Stimulated activated naive CD8-positive, alpha-beta T cell treated with anti-CD3 and anti-CD28 coated beads, Interleukin-15, Interleukin-2, amounts not matched to agents 100 U/mL and 50 U/mL, for 24 hours (primary cell): ENCODE data around the gene BAIAP2.

Experiments used
- ATAC-seq: fragments of 150-1000 bp; cut with Tn5 transposase; one replicate; pipeline ENCODE4 v1.10.0; 2021
- DNase-seq: peaks from one replicate; pipeline ENCODE4 v3.0.0; 2021

BAIAP2 gene

DNA sequence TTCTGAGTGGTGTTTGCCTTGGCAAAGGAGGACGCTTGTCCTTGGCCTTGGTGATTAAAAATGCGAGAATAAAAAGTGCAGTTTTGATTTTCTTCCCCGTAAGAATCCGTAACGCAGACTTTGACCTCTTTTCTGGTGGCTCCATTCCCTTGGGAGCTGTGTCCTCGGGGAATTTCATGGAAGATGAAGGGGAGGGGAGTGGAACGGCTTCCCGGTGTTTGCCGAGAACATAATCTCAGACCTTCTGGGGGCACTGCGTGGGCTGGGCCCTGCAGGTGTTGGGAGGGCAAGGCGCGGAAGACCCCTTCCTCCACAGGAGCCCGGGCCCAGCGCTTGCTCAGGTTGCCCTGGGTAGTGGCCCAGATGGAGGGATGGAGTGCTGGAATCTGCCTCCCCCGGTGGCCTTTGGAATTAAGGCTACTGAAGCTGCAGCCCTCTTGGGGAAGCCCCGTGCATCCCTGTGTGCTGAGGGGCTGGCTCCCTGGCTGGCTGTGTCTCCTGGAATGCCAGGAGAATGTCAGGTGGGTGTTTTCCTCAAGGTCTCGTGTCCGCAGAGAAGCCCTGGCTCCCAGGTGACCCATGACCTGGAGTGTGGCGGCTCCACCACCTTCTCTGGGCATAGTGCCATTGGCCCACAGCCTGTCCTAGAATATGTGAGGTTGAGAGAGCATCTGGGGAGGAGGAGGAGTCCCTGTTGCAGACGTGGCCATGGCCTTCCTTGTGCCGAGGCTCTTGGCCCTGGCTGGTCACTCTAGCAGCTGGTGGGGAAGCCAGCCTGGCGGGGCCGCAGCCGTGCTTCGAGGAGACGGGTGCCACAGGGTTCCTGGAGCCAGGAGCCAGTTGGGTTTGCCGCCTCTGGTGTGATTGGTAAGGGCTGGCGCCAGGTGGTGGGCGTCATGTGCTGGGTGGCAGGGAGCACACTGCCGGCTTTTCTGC lies 3.1 kb downstream of the BAIAP2 start:
- DNase-seq (no peak), ATAC-seq (no peak)

DNA sequence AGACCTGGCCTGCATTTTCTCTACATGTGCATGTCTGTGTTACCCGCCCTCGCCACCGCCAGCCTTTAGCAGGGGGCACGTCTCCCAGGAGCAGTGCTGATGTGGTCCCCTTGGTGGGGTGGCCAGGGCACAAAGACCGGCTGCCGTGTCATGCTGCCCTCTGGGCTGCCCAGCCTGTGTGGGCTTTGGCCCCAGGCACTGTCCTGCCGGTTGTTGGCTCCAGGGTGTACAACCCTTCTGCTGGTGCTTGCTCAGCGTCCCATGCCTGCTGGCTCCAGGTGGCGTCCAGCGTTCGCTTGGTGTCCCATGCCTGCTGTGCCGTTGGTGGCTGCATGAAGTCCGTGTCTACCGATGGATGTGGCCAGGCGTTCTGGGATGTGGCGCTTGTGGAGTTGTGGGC lies 4.1 kb downstream of the BAIAP2 start:
- ATAC-seq, result no peak
- no peak for DNase-seq

DNA sequence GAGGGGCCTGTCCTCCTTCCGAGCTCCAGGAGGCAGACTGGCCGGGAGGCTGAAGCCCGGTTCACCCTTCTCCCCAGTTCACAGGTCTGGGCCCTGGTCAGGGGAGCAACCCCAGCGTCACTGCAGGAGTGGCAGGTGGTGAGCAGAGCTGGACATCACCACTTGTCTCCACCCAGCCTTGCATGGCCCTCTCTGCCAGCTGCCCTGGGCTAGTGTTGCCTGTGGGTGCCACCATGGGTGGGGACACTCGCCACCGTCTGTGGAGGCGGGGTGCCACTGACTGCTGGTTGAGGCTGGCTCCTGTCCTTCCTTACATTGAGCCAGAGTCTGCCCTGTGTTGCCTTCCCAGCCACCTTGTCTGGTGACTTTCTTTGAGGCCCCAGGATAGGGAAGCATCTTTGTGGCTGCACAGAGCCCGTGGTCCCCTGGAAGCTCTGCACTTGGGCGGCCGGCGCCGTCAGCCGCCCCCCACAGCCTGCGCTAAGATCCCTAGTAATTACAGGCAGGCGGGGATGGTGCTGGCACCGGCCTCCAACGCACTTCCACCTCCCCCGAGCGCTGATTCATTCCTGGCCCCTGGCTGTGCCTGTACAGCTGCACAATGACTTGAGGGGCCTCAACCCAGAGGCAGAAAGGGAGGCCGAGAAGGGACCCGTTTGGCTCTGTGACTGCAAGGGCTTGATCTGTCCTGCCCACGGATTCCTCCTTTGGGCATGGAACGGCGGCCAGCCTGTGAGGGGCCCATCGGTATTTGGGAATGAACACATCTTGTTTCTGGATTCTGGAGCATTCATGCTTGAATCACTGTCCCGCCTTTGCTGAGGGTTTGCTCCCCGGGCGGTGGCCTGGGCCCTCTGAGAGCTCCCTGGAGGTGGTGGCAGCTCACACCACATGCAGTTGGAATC lies 5.2 kb downstream of the BAIAP2 start:
- ATAC-seq (no peak), DNase-seq (no peak)

DNA sequence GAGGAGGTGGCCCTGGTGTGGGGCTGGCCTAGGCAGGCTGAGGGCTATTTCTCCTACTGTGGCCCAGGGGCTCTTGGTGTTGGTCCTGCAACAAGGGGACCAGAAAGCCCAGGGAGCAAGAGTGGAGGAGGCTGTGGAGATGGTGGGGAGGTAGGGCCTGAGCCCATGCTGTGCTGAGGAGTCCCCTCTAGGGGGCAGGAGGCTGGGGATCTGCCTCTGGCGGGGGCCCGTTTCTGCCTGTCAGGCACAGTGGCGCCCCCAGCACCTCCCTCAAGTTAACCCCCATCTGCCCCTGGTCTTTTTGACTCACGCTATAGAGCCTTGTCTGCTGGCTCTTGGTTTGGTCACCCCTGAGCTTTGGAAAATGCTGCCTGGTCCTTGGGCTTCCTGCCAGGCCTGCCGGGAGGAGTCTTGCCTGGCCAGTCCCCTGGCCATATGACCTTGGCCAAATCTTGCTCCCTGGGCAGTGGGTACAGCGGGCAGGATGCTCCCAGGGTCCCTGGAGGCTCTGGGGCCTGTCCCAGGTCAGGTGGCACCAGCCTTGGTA lies 5.9 kb downstream of the BAIAP2 start:
- DNase-seq (peak; percentile 42), ATAC-seq (peak; percentile 64)

DNA sequence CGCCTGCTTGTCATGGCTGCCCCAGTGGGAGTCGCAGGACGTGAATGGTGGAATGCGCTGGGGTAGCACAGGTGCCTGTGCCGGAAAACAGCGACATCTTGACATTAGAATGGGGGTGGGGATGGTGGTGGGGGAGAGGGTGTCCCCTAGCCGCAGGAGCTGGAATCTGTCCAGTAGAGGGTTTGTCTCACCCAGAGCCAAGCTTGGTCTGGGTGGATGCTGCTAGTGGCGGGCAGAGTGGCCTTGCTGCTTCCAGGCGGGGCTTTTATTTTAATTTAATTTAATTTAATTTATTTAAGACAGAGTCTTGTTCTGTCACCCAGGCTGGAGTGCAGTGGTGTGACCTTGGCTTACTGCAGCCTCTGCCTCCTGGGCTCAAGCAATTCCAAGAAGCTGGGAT lies 7.7 kb downstream of the BAIAP2 start:
- no peak for DNase-seq
- no peak for ATAC-seq

DNA sequence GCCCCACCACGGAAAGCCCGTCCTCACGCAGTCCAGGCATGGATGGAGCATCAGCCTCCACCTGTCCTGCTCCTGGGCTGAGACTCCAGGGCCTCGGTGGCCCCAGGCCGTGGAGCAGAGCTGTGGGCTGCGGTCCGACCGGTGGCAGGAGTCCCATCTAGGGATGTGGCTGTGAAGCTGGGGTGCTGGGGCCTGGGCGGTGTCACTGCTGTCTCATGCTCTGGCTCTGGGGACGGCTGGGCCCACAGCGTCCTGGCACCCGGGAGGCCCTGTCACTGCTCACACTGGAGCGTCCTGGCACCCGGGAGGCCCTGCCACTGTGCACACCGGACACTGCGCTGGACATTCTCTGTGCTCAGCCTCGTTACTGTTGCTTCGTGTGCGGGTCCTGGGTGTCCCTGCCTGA lies 8.4 kb downstream of the BAIAP2 start:
- ATAC-seq, result no peak
- no peak for DNase-seq

DNA sequence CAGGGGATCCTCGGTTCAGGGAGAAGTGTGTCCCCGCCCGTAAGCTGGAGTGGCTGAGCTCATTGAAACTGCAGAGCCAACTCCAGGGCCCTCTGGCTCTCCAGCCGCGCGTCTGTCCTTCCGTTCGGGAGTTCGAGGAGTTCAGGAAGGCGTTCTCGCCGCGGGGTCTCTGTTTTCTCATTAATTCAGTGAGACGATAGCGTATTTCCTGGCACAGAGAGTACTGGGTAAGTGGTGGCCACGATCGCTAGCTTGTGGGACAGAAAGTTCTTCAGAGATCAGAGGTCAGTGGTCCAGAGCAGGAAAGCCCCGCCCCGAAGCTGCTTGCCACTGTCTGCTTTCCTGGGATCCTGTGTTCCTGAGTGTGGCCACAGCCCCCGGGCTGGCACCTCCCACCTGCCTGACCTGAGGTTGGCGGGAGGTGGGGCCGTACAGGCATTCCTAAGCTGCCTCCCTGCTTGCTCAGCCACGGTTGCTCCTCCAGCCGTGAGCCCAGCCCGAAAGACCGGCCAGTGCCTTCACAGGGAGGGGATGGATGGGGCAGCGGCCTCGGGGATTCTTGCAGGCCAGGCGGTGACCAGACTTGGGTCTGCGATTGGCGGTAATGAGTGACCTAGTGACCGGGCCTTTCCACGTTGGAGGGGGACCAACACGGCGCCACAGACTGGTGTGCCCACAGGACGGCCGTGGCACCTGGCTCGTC lies 8.9 kb downstream of the BAIAP2 start:
- DNase-seq (no peak), ATAC-seq (no peak)

DNA sequence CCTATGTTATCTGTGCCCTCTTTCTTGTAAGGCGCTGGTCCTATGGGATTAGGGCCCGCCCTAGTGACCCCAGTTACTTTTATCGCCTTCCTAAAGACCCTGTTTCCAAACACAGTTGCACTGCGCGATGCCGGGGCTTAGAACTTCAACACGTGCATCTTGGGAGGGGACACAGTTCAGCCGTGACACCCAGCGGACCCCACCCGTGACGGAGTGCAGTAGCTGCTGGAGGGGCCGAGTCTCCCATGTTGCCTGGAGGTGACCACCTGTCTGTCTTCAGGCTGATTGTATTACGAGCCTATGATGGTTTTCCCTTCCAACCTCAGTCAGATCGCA lies 9.4 kb downstream of the BAIAP2 start:
- ATAC-seq (no peak), DNase-seq (no peak)

DNA sequence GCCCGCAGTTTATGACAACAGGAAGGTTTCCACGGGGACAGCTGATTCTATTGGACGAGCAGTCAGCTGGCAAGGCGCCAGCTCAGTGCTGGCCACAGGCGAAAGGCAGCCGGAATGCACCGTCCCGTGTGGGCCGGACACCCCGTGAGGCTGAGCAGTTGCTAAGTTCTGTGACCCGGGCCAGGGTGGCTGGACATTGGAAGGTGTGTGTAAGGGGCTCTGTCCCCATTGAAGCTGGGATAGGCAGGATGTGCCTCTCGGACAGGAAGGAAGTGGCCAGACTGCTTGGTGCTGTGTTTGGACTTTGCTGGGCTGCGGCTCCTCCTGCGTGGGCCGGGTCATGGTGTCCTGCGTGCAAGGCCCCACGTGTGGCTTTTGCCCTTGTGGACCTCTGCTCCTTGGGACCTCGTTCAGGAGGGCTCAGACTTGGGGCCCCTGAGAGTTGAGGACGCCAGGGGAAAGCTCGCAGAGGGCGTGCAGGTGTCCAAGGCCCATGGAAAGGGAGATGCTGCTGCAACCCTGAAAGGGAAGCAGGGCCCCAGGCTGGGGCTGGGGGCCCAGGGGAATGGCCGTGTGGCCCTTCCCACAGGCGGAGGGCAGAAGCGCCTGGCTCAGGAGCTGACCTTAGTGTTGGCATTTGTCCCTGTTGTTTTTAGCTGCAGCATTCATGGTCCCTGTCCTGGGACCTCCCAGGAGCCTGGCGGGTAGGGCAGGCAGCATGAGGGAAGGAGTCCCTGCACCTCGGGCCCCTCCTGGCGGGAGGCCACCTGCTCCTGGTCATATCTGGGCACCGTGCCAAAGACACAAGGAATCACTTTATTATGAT lies 10.0 kb downstream of the BAIAP2 start:
- ATAC-seq (no peak), DNase-seq (no peak)

DNA sequence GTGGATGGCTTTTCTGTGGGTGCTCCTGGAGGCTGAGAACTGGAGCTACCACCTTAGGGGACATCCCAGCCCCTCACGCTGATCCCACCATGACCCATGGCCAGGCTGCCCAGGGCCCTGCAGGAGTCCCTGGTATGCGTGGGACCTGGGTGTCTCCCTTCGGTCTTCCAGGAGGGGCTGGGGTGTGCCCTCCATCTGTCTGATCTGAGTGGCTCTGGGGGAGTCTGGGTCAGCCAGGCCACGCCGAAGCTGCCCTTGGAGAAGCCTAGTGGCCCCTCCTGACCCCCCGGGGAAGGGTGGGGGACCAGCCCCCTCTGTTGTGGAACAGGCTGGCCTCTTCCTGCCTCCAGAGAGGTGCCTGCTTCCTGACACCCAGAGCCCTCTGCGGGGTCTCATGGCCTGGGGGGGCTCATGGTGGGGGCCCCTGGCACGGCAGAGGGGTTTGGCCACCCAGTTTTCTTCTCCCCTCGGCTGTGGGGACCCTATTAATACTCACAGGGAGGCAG lies 10.7 kb downstream of the BAIAP2 start:
- no peak for ATAC-seq
- DNase-seq, result no peak

DNA sequence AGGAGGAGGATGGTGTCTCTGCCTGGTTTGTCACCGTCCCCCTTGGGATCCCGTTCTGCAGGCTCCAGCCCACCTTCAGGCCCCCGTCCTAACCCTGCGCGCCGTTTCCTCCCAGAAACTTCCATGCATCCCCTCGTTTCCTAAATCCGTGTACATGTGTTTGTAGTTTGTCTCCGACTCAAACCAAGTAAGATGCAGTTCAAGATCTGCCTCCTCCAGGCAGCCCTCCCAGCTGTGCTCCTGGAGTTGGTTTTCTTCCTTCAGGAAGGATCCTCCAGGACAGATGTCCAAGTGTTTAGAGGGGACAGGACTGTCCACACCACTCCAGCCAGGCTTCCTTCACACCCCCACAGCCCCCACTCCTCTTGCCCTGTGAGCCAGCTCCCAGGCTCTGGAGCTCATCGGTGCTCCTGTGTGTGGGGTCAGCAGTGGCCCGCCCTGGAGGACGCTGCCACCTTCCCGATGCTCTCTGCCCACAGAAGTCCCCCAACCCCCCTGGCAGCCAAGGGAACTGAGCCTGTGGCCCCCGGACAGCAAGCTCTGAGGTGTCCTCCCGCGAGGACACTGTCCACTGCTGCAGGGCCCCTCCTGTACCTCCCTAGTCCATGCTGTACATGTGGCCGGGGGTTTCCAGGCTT lies 11.3 kb downstream of the BAIAP2 start:
- DNase-seq (no peak), ATAC-seq (no peak)

DNA sequence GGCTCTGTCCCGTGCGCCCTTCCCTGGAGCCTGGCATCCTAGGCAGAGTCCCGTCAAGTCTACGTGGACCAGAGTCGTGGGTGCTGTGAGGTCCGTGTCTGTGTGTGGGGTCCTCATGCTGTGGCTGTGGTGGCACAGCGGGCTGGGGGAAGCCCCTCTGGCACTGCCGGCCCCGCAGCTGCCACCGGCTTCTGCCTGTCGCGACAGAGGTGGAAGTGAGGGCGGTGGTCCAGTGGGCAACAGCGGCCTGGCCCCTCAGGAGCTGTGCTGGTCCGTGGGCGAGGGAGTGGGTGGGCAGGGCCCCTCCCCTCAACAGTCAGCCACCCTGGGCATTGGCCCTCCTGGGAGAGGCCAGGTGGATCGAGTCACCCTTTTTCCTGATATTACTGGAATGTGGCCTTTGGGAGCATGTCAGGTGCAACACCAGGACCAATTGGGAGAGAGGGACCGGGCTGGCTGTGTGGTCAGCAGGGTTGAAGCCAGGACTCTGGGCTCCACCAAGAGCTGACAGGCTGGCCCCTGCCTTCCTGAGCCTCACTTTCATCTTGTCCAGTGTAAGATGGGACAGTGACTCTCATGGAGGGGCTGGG lies 11.9 kb downstream of the BAIAP2 start:
- no peak for ATAC-seq
- DNase-seq, result no peak

DNA sequence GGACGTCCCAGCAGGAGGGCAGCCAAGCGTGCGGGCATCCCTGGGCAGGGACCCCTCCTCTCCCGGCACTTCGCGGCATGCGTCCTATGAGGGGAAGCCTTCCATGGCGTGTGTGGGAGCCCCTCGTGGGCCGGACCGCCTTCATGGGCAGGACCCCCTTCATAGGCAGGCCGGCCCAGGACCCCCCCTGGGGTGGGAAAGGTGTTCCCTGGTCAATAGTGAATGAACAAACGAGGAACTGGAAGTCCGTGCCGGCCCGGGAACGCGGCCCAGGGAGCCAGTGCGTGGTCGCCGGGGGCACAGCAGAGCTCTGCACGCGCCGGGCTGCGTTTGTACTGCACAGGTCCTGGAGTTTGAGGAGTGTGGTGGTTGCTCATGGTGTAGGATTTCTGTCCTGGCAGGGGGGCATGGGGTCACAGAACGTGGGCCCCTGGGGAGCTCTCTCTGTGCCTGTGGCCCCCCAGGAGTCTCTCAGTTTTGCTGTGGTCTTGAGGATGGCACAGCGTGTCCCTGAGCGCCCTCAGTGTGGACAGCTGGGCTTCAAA lies 13.9 kb downstream of the BAIAP2 start:
- no peak for ATAC-seq
- no peak for DNase-seq

DNA sequence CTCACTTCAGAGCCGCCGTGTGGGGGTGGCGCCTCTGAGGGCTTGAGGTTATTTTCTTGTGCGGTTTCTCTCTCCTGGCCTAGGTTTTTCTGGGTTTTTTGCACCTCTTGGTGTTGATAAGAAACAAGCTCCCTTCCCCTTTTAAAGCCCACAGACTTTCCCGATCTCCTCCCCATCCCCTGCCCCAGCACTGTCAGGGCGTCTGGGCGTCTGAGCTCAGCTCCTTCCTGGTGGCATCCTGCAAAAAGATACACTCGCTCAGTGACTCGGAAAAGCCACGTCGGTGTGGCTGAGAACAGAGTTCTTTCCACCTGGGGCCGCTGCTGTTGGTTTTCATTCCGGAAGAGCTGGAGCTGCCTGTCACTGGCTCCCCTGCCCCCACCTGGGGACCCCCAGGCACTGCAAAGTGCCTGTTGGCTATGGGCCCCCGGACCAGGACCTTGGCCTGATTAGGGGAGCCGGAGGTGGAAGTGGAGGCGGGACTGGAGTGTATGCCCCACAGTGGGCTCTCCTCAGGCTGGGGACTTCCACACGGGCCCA lies 14.5 kb downstream of the BAIAP2 start:
- peak; percentile 26 for DNase-seq
- peak; percentile 41 for ATAC-seq

DNA sequence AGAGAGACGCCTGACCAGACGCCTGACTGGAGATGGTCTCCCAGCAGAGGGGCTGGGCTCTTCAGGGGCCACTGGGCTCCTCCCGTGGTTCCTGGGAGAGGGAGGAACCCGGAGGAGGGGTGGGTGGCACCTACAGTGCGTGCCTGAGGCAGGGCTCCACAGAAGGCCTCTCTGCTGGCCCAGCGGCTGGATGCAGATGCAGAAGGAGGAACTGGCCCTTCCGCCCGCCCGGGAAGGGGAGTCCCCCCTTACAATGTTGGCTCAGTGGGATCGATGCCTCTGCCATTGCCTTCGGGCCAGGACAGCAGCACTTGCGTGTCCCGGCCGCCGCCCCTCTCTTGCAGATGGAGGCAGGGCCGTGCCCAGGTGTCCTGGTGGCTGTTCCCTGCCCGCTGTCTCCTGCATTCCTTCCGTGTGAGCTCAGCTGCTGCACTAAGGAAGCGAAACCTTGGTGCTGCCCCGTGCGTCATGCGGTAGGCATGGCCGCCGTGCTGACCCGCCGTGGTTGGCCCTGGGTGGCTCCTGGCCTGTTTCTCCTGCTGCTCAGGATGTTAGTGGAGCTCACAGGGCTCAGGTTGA lies 15.1 kb downstream of the BAIAP2 start:
- DNase-seq (no peak), ATAC-seq (no peak)

DNA sequence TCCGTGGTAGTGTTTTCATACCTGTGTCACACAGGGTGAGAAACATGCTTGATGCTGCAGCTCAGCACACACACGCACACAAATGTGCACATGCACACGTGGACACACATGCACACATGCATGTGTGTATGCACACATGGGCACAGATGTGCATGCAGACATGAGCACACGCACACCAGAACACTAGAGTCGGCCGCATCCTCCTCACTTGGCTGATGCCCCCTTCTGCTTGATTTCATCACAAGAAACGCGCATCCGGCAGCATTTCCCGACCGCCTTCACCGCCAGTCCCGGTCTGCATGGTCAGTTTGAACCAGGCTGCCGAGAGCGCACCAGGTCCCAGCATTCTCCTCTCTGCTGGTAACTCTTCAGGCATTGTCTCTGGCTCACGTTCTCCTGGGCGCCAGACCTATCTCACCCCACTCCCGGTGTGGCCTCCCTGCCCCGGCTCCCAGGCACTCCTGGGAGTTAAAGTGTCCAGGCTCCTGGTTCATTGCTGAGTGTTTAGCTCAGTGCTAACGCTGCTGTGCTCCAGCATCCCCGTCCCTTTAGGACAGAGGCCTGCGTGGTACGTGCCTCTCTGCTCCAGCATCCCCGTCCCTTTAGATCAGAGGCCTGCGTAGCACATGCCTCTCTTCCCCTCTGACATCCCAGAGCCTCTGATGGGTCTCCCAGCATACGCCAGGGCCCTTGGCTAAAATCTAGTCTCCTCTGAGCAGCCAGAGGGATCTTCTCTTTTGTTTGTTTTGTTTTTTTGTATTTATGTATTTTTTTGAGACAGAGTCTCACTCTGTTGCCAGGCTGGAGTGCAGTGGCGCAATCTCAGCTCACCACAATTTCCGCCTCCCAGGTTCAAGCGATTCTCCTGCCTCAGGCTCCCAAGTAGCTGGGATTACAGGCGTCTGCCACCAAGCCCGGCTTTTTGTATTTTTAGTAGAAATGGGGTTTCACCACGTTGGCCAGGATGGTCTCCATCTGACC lies 16.0 kb downstream of the BAIAP2 start:
- no peak for DNase-seq

DNA sequence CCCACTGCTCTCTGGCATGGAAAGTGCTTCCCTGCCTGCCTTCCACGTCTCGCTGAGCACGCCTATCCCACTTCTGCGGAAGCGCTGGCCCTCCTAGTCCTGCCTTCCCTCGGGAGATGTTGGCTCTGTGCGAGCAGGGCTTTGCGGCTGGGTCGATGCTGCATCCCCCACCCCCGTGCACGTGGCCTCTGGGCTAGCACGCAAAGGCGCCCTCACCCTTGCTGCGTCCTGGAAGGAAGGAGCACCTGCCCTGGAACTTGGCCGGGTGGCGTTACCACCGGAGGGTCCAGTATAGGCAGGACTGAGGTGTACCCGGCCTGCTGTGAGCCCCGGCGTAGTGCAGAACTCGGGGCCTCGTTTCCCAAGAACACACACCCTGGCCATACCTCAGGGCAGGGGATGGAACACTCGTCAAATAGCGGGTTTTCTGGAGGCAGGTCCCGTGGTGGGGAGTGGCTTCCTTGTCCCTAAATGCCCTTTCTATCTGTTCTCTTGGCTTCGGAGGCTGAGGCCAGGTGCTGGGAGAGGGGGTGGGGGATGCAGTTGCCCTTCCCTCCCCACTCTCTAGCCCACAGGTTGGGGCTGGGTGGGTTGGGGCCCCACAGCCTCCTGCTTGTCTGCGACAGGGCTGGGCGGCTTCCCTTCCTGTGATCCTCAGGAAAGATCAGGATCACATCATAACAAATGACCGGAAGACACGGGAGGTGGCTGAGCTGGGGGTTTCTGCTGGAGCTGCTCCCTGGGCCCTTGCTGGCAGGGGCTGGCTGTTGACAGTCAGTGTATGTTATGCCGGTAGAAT lies 17.4 kb downstream of the BAIAP2 start:
- no peak for ATAC-seq
- no peak for DNase-seq

More for the DNA sequence above, 16.0 kb downstream of the BAIAP2 start:
- ATAC-seq, result no peak
